HG03196 (cell line): ENCODE results near the gene ABCC3.

Experiments used
- ATAC-seq: cut with Tn5 transposase; IDR thresholded peaks from one replicate; pipeline ENCODE4 v1.9.1; 2021; ENCODE audit not compliant: unreplicated experiment

Gene ABCC3

GRCh38 chr17:50626037-50626574 lies 8.6 kb upstream of the ABCC3 start:
- no peak for ATAC-seq

GRCh38 chr17:50627036-50627781 lies 7.5 kb upstream of the ABCC3 start:
- no peak for ATAC-seq

GRCh38 chr17:50627782-50628601 lies 6.7 kb upstream of the ABCC3 start:
- ATAC-seq, result no peak

GRCh38 chr17:50629902-50630301 lies 4.8 kb upstream of the ABCC3 start:
- no peak for ATAC-seq

GRCh38 chr17:50630524-50631194 lies 4.0 kb upstream of the ABCC3 start:
- no peak for ATAC-seq

GRCh38 chr17:50631195-50631907 lies 3.3 kb upstream of the ABCC3 start:
- ATAC-seq, result no peak

- no peak for ATAC-seq
Measured at GRCh38 chr17:50631908-50632571, 2.6 kb upstream of the ABCC3 start.

GRCh38 chr17:50632637-50633036 lies 2.0 kb upstream of the ABCC3 start:
- no peak for ATAC-seq

GRCh38 chr17:50633683-50634082 lies 998 bp upstream of the ABCC3 start:
- ATAC-seq, result no peak

- no peak for ATAC-seq
Measured at GRCh38 chr17:50634915-50635731, 442 bp downstream of the ABCC3 start.

- no peak for ATAC-seq
Measured at GRCh38 chr17:50635732-50635981, 976 bp downstream of the ABCC3 start.

- ATAC-seq, result no peak
Measured at GRCh38 chr17:50635982-50636803, 1.5 kb downstream of the ABCC3 start.

GRCh38 chr17:50636804-50637195 lies 2.1 kb downstream of the ABCC3 start:
- no peak for ATAC-seq

GRCh38 chr17:50637829-50638605 lies 3.3 kb downstream of the ABCC3 start:
- ATAC-seq, result no peak

- no peak for ATAC-seq
Measured at GRCh38 chr17:50638606-50638965, 3.9 kb downstream of the ABCC3 start.

- ATAC-seq, result no peak
Measured at GRCh38 chr17:50638966-50639713, 4.5 kb downstream of the ABCC3 start.

GRCh38 chr17:50640686-50641351 lies 6.1 kb downstream of the ABCC3 start:
- ATAC-seq, result no peak
